ENCODE measurements around the gene FAM221B.

FAM221B gene

DNA sequence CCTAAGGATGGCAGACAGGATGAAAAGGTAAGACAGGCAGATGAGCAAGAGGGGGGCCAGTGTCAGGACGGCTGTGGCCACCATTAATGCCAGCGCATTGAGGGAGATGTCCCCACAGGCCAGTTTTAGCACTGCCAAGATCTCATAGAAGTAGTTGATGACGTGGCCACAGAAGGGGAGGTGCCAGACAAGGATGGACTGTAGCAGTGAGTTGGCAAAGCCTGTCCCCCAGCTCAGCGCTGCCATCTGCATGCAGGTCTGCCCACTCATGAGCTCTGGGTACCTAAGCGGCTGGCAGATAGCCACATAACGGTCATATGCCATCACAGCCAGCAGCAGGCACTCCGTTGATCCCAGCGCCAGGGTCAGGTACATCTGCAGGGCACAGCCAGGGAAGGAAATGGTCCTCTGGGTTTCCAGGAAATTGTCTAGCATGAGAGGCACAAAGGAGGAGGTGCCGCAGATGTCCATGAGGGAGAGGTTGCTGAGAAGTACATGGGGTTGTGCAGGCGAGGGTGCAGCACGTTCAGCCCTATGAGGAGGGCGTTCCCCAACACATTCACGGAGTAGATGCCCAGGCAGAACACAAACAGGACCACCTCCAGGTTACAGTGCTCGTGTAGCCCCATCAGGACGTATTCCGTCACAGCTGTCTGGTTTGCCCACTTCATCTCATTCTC, 30.9 kb upstream of the FAM221B start:
- no peaks in the 10 kb centered on the region for H3K27me3 ChIP-seq (ENCODE audit: insufficient read depth, low read depth)

GRCh38 chr9:35858458-35858857, 29.9 kb upstream of the FAM221B start:
- Histone ChIP-seq H3K4me3 (IDR thresholded peaks at IDR 0.05; ENCODE audit: insufficient read depth, low read depth, low read length) (no peak overlapping the region), H3K9ac (no peak overlapping the region), H3K4me1 (ENCODE audit: low read depth, poor library complexity, severe bottlenecking) (no peaks in the 10 kb centered on the region), H3K27ac (no peak overlapping the region), H2AFZ (ENCODE audit: low read depth) (no peak overlapping the region), H3K4me2 (no peak overlapping the region), H4K20me1 (ENCODE audit: insufficient read depth) (no peaks in the 10 kb centered on the region), H3K79me2 (ENCODE audit: insufficient read depth, low read depth) (no peaks in the 10 kb centered on the region), H3K27me3 (ENCODE audit: insufficient read depth, low read depth) (no peaks in the 10 kb centered on the region), H3K36me3 (ENCODE audit: insufficient read depth) (no peaks in the 10 kb centered on the region)
- TF ChIP-seq, protein P1, sequence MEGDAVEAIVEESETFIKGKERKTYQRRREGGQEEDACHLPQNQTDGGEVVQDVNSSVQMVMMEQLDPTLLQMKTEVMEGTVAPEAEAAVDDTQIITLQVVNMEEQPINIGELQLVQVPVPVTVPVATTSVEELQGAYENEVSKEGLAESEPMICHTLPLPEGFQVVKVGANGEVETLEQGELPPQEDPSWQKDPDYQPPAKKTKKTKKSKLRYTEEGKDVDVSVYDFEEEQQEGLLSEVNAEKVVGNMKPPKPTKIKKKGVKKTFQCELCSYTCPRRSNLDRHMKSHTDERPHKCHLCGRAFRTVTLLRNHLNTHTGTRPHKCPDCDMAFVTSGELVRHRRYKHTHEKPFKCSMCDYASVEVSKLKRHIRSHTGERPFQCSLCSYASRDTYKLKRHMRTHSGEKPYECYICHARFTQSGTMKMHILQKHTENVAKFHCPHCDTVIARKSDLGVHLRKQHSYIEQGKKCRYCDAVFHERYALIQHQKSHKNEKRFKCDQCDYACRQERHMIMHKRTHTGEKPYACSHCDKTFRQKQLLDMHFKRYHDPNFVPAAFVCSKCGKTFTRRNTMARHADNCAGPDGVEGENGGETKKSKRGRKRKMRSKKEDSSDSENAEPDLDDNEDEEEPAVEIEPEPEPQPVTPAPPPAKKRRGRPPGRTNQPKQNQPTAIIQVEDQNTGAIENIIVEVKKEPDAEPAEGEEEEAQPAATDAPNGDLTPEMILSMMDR (conservative IDR thresholded peaks at IDR 0.05; ENCODE audit: low read depth, low read length): no peak

More for the DNA sequence above, 30.9 kb upstream of the FAM221B start:
- H3K9ac ChIP-seq: no peak overlapping the region
- no peaks in the 10 kb centered on the region for H4K20me1 ChIP-seq (ENCODE audit: insufficient read depth)
- H3K4me2 ChIP-seq: no peak overlapping the region
- H3K36me3 ChIP-seq (ENCODE audit: insufficient read depth): no peaks in the 10 kb centered on the region
- TF ChIP-seq, protein P1 (conservative IDR thresholded peaks at IDR 0.05; ENCODE audit: low read depth, low read length): no peak
- no peaks in the 10 kb centered on the region for H3K4me1 ChIP-seq (ENCODE audit: low read depth, poor library complexity, severe bottlenecking)
- no peaks in the 10 kb centered on the region for H3K79me2 ChIP-seq (ENCODE audit: insufficient read depth, low read depth)
- H2AFZ ChIP-seq (ENCODE audit: low read depth): no peak overlapping the region
- no peak overlapping the region for H3K27ac ChIP-seq
- no peak overlapping the region for H3K4me3 ChIP-seq (IDR thresholded peaks at IDR 0.05; ENCODE audit: insufficient read depth, low read depth, low read length)

DNA sequence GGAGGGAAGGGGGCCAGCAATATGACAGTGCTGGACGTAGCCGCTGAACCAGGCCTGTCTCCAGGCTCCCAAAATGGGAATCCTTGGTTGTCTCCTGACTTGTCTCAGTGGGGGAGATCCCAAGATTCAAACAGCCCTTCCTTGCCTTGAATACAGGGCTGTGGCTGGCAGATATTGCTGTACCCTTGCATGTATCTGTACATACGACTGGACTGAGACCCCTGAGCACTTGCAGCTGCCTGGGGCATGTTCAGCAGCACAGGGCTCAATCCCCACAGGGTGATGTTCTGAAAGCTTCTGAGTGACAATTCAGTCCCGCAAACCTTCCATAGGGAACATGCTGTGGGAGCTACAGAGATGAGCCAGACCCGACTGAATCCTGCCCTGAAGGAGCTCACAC, 28.4 kb upstream of the FAM221B start:
- Histone ChIP-seq H3K36me3 (ENCODE audit: insufficient read depth) (no peaks in the 10 kb centered on the region), H4K20me1 (ENCODE audit: insufficient read depth) (no peaks in the 10 kb centered on the region), H3K9ac (no peak overlapping the region), H3K27me3 (ENCODE audit: insufficient read depth, low read depth) (no peaks in the 10 kb centered on the region), H3K4me3 (IDR thresholded peaks at IDR 0.05; ENCODE audit: insufficient read depth, low read depth, low read length) (no peak overlapping the region), H3K27ac (no peak overlapping the region), H2AFZ (ENCODE audit: low read depth) (no peak overlapping the region), H3K79me2 (ENCODE audit: insufficient read depth, low read depth) (no peaks in the 10 kb centered on the region), H3K4me2 (no peak overlapping the region), H3K4me1 (ENCODE audit: low read depth, poor library complexity, severe bottlenecking) (no peaks in the 10 kb centered on the region)
- TF ChIP-seq, protein P1 (conservative IDR thresholded peaks at IDR 0.05; ENCODE audit: low read depth, low read length): no peak

GRCh38 chr9:35856206-35856605, 27.7 kb upstream of the FAM221B start:
- Histone ChIP-seq H3K4me2 (no peak overlapping the region), H3K36me3 (ENCODE audit: insufficient read depth) (no peaks in the 10 kb centered on the region), H4K20me1 (ENCODE audit: insufficient read depth) (no peaks in the 10 kb centered on the region), H3K27me3 (ENCODE audit: insufficient read depth, low read depth) (no peaks in the 10 kb centered on the region), H2AFZ (ENCODE audit: low read depth) (no peak overlapping the region), H3K9ac (no peak overlapping the region), H3K4me3 (IDR thresholded peaks at IDR 0.05; ENCODE audit: insufficient read depth, low read depth, low read length) (no peak overlapping the region), H3K79me2 (ENCODE audit: insufficient read depth, low read depth) (no peaks in the 10 kb centered on the region), H3K27ac (no peak overlapping the region), H3K4me1 (ENCODE audit: low read depth, poor library complexity, severe bottlenecking) (no peaks in the 10 kb centered on the region)
- TF ChIP-seq, protein P1 (conservative IDR thresholded peaks at IDR 0.05; ENCODE audit: low read depth, low read length): no peak
